22Rv1 (cell line): ENCODE measurements around the gene ASPSCR1.

Experiments
- H3K27ac ChIP-seq: fragments of 450-650 bp; 2 replicates; pipeline ENCODE4 v1.5.1; 2017
- ZFX ChIP-seq: fragments of 450-650 bp; IDR thresholded peaks from 2 replicates; pipeline ENCODE4 v1.6.1; 2017; ENCODE audit warnings: antibody characterized with exemption, borderline replicate concordance
- TF ChIP-seq, protein P1 (sequence below): fragments of 450-650 bp; IDR thresholded peaks from 2 replicates; pipeline ENCODE4 v1.5.1; 2017; ENCODE audit warnings: mild to moderate bottlenecking

Gene ASPSCR1

DNA sequence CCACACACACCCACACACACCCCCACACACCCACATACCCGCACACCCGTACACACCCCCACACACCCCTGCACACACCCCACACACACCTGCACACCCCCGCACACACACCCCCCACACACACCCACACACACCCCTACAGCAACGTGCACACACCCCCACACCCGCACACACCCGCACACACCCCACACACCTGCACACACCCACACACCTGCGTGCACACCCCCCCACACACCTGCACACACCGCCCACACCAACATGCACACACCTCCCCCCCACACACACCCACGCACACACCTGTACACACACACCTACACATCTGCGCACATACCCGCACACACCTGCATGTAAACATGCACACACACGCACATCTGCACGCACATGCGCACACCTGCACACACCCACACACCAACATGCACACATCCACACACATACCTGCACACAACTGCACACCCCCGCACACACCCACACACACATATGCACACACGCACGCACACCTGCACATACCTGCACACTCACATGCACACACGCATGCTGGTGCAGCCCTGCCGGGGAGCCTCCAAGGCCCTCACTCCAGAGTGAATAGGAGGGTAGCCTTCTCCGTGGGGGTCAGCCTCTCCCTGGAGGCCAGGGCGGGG is 7.5 kb downstream of the ASPSCR1 start:
- TF ChIP-seq ZFX = no peak
- TF ChIP-seq, protein P1, sequence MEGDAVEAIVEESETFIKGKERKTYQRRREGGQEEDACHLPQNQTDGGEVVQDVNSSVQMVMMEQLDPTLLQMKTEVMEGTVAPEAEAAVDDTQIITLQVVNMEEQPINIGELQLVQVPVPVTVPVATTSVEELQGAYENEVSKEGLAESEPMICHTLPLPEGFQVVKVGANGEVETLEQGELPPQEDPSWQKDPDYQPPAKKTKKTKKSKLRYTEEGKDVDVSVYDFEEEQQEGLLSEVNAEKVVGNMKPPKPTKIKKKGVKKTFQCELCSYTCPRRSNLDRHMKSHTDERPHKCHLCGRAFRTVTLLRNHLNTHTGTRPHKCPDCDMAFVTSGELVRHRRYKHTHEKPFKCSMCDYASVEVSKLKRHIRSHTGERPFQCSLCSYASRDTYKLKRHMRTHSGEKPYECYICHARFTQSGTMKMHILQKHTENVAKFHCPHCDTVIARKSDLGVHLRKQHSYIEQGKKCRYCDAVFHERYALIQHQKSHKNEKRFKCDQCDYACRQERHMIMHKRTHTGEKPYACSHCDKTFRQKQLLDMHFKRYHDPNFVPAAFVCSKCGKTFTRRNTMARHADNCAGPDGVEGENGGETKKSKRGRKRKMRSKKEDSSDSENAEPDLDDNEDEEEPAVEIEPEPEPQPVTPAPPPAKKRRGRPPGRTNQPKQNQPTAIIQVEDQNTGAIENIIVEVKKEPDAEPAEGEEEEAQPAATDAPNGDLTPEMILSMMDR = no peak

DNA sequence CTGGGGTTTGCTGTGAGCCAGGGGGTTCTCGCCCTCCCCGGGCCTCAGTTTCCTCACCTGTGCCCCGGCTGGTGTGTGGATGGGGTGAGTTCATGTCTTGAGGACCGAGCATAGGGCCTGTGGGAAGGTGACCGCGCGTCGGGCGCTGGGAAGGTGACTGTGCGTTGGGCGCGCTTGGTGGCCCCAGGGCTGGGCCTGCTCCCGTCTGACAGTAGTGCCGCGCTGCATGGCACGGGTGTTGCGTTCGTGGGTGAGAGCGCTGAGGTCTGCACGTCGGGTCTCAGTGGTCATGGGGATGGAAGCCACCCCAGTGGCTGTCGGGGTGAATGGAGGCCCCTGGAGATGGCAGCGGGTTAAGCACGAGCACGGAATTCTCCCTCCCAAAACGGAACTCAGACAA is 9.2 kb downstream of the ASPSCR1 start:
- no peak for TF ChIP-seq ZFX
- TF ChIP-seq, protein P1 = no peak

More for the DNA sequence above, 7.5 kb downstream of the ASPSCR1 start:
- no peak overlapping the region for H3K27ac ChIP-seq

DNA sequence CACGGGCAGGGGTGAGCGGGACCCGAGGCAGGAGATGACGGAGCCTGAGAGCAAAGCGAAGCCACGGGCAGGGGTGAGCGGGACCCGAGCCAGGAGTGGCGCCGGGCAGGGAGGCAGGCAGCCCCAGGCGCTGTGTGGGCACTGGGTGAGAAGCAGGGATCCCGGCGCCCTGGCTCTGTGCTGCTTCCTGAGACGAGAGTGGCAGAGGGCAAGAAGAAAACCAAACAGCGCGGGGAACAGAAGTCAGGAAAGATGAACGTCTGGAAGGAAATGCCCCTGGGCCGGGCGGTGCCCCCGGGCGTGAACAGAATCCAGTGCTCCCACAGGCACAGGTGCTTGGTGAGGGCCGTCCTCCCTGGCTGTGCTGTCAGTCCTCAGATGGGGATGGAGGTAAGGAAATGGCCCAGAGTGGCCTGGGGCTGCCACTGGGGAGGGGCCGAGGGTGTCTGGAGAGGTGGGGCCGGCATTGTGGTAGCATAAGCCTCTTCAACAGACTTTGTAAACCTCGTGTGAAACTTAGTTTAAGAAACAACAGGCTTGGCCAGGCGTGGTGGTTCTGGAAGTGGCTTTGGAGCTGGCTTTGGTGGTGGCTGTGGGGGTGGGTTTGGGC is 9.8 kb downstream of the ASPSCR1 start:
- no peak overlapping the region for H3K27ac ChIP-seq
- no peak for TF ChIP-seq ZFX
- TF ChIP-seq, protein P1 = no peak

More for the DNA sequence above, 9.2 kb downstream of the ASPSCR1 start:
- H3K27ac ChIP-seq = no peak overlapping the region

DNA sequence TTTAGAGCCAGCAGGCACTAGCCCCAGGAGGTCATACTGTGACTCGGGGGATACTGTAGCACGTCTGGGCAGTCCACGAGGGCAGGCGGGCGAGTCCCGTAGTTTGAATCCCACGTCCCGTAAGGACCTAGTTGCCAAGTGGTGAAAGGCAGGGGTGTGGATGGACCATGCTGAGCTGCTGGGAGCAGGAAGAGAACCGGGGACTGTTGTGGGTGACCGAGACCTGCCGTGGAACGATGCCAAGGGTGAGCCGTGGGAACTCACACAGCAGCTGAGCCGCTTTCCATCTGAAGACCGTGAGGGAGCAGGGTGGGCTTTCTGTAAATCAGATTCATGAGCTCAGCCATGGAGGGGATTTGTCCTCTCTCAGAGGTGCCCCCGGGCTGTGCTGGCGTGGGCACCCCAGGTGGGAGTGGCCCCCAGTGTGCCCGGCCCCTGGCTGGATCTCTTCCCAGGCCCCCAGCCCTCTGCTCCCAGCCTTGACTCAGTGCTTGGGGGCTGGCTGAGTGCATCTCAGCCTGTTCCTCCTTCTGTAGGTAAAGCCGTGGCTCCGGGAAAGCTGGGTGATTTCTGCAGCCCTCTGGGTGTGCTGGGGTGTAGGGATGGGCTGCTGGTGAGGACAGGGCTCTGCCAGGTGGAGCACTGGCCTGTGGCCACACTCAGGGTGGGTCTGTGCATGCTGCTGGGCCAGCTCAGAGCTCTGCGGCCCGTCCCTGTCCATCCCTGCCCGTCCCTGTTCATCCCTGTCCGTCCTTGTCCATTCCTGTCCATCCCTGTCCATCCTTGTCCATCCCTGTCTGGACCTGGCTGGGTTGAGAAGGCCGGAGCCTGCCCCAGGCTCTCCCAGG is 13.6 kb downstream of the ASPSCR1 start:
- TF ChIP-seq ZFX = no peak
- TF ChIP-seq, protein P1 = no peak
- H3K27ac ChIP-seq = no peak overlapping the region

DNA sequence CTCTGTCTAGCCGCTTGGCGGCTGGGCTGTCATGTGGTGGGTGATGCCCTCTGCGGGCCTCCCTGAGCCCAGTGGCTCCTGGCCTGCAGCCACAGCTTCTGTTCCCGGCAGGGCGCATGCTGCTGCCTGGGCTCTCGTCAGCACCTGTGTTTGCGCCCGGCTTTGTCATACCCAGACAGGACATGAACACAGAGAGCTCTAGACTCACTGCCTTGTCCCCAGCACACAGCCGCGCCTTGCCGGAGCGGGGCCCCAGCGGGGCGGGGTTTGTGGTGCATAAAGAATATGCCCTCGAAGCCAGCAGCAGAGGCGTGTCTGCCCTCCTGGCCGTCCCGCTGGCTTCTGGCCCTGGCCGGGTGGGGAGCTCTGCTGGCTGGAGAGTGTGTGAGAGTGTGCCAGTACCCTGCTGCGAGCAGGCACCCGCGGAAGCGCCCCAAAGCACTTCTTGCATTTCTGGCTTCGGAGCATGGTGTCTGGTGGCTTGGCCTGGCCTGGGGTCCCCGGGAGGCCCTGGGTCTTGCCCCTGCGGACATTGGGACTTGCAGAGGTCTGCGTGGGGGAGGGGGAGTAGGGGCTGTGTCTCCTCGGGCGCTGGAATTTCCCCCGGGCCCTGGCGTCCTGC is 14.4 kb downstream of the ASPSCR1 start:
- H3K27ac ChIP-seq = no peak overlapping the region
- no peak for TF ChIP-seq ZFX
- TF ChIP-seq, protein P1 = no peak

DNA sequence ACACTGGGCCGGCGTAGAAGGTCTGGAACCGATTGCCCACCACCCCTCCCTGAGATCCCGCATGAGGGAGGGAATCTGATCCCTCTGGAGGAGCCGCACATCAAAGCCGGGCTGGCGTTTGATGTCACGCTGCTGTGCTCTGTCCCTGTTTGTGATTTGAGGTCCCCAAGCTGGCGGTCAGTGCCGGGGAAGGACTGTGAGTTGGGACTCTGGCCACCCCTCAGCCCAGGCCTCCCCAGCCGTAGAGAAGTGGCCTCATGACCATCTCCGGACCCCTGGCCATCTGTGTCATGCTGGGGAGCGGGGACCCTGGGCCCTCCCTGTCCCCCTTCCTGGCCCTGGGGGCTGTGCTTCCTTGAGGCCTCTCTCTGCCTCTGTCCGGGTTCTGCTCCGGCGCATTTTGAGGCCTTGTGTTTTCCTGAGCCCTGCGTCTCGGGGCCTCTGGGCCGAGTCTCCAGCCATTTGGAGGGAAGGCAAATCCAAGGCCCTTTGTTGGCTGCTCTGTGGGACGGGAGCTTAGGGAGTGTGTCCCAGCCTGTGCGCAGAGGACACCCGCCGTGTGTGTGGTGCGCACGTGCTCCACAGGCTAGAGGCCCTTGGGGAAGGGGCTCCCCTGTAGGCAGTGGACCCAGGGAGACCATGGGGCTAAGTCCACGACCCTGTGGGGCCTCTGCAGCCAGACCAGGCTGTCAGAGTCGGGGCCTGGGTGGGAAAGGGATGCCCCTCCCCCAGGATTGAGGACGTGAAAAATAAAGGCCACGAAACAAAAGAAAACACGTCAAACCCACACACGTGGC is 15.1 kb downstream of the ASPSCR1 start:
- no peak for TF ChIP-seq ZFX
- TF ChIP-seq, protein P1 = no peak
- H3K27ac ChIP-seq = no peak overlapping the region
